Mesenchymal stem cell (in vitro differentiated cells and primary cell): ENCODE data around the gene RIMBP2.

ENCODE experiments used
- DNase-seq: peaks from one replicate; pipeline ENCODE4 v3.0.0-alpha.2; 2013
- H2AFZ ChIP-seq: one replicate; pipeline ENCODE4 v1.6.1; 2013; ENCODE audit warnings: low read depth, mild to moderate bottlenecking, control low read depth, inconsistent platforms, low read length, moderate library complexity
- H2AK5ac ChIP-seq: 2 replicates; pipeline ENCODE4 v1.6.1; 2013; ENCODE audit warnings: low read length, moderate library complexity, mild to moderate bottlenecking, inconsistent platforms; ENCODE audit not compliant: severe bottlenecking
- H2BK120ac ChIP-seq: one replicate; pipeline ENCODE4 v1.6.1; 2013; ENCODE audit warnings: low read depth, mild to moderate bottlenecking, inconsistent platforms, low read length, moderate library complexity
- H2BK12ac ChIP-seq, 2 experiments: one replicate each; pipeline ENCODE4 v1.6.1; 2013; ENCODE audit warnings: inconsistent platforms in 2 of 2, low read length in 2 of 2, mild to moderate bottlenecking in 2 of 2, moderate library complexity in 2 of 2, control low read depth in 1 of 2
- H2BK15ac ChIP-seq: one replicate; pipeline ENCODE4 v1.6.1; 2013; ENCODE audit warnings: mild to moderate bottlenecking, low read depth, inconsistent platforms; ENCODE audit not compliant: poor library complexity, severe bottlenecking
- H2BK5ac ChIP-seq: 2 replicates; pipeline ENCODE4 v1.6.1; 2013; ENCODE audit warnings: low read depth, mild to moderate bottlenecking, low read length, control low read depth, inconsistent platforms; ENCODE audit not compliant: poor library complexity, severe bottlenecking
- H3K14ac ChIP-seq, 2 experiments: one replicate each; pipeline ENCODE4 v1.6.1; 2013; ENCODE audit warnings: inconsistent platforms in 2 of 2, low read length in 2 of 2, control low read depth in 1 of 2, mild to moderate bottlenecking in 1 of 2, moderate library complexity in 1 of 2
- H3K18ac ChIP-seq, 2 experiments: one replicate each; pipeline ENCODE4 v1.6.1; 2013; ENCODE audit warnings: inconsistent platforms in 2 of 2, low read length in 2 of 2, control low read depth in 1 of 2, low read depth in 1 of 2, mild to moderate bottlenecking in 1 of 2
- H3K23ac ChIP-seq, 2 experiments: one replicate each; pipeline ENCODE4 v1.6.1; 2013; ENCODE audit warnings: inconsistent platforms in 2 of 2, low read length in 2 of 2, mild to moderate bottlenecking in 2 of 2, moderate library complexity in 2 of 2, control low read depth in 1 of 2
- H3K27ac ChIP-seq: 2 replicates; pipeline ENCODE4 v1.5.1; 2013; ENCODE audit warnings: mild to moderate bottlenecking, moderate library complexity, low read length, control low read depth, inconsistent platforms; ENCODE audit not compliant: poor library complexity, severe bottlenecking
- H3K27me3 ChIP-seq, 2 experiments: 2 replicates each; pipeline versions ENCODE4 v1.6.1 to v1.7.0; 2013; ENCODE audit warnings: low read length in 2 of 2, mild to moderate bottlenecking in 2 of 2, moderate library complexity in 2 of 2, control low read depth in 1 of 2, inconsistent platforms in 1 of 2; ENCODE audit not compliant: control insufficient read depth in 1 of 2, insufficient read depth in 1 of 2
- H3K36me3 ChIP-seq, 2 experiments: 2 replicates each; pipeline versions ENCODE4 v1.6.1 to v1.7.0; 2013; ENCODE audit warnings: low read length in 2 of 2, control low read depth in 1 of 2, inconsistent platforms in 1 of 2, low read depth in 1 of 2, mild to moderate bottlenecking in 1 of 2; ENCODE audit not compliant: insufficient read depth in 2 of 2, control insufficient read depth in 1 of 2
- H3K4ac ChIP-seq, 2 experiments: one replicate each; pipeline ENCODE4 v1.6.1; 2013; ENCODE audit warnings: inconsistent platforms in 2 of 2, low read length in 2 of 2, mild to moderate bottlenecking in 2 of 2, moderate library complexity in 2 of 2, control low read depth in 1 of 2, low read depth in 1 of 2
- H3K4me1 ChIP-seq: 2 replicates; pipeline ENCODE4 v1.6.1; 2013; ENCODE audit warnings: low read depth, low read length, control low read depth; ENCODE audit not compliant: control insufficient read depth, insufficient read depth
- H3K4me2 ChIP-seq: 2 replicates; pipeline ENCODE4 v1.6.1; 2013; ENCODE audit warnings: low read length, mild to moderate bottlenecking, inconsistent platforms; ENCODE audit not compliant: poor library complexity, severe bottlenecking
- H3K4me3 ChIP-seq, 2 experiments: 2 replicates each; pipeline versions ENCODE4 v1.5.1 to v1.7.0; 2013; ENCODE audit warnings: low read length in 2 of 2, mild to moderate bottlenecking in 2 of 2, control low read depth in 1 of 2, low read depth in 1 of 2; ENCODE audit not compliant: insufficient read depth in 1 of 2
- H3K79me1 ChIP-seq: replicated peaks from 2 replicates; pipeline ENCODE4 v1.6.1; 2013; ENCODE audit warnings: mild to moderate bottlenecking, control low read depth, low read length, inconsistent platforms; ENCODE audit not compliant: poor library complexity, severe bottlenecking
- H3K9ac ChIP-seq: 2 replicates; pipeline ENCODE4 v1.7.0; 2013; ENCODE audit warnings: mild to moderate bottlenecking, low read length, moderate library complexity
- H3K9me3 ChIP-seq: 2 replicates; pipeline ENCODE4 v1.7.0; 2013; ENCODE audit warnings: mild to moderate bottlenecking, low read length; ENCODE audit not compliant: control insufficient read depth
- H4K8ac ChIP-seq: one replicate; pipeline ENCODE4 v1.6.1; 2013; ENCODE audit warnings: inconsistent platforms, mild to moderate bottlenecking, low read length, moderate library complexity
- H4K91ac ChIP-seq: one replicate; pipeline ENCODE4 v1.6.1; 2013; ENCODE audit warnings: mild to moderate bottlenecking, low read length, inconsistent platforms
- WGBS: methylation state at CpG from one replicate; pipeline ENCODE4 v1.1.7; 2013; ENCODE audit warnings: mixed read lengths; 5-methylcytosine and 5-hydroxymethylcytosine counted together

RIMBP2 gene

GRCh38 chr12:130634866-130635265 lies 81.2 kb downstream of the RIMBP2 start:
- Histone ChIP-seq H3K4ac (no peak overlapping the region), H2BK15ac (no peak overlapping the region)
- WGBS: 83% methylated on average over 4 of the region's 4 CpGs

GRCh38 chr12:130633771-130634170 lies 82.3 kb downstream of the RIMBP2 start:
- Histone ChIP-seq H3K4me2 (no peak overlapping the region), H3K9me3 (no peaks in the 10 kb centered on the region), H3K27ac (no peak overlapping the region), H3K23ac (no peak overlapping the region), H3K36me3 (no peaks in the 10 kb centered on the region), H2AFZ (no peak overlapping the region), H2BK12ac (no peak overlapping the region), H3K9ac (no peak overlapping the region), H3K4me1 (no peaks in the 10 kb centered on the region), H2BK120ac (no peak overlapping the region), H2BK5ac (no peak overlapping the region), H2AK5ac (no peak overlapping the region), H3K18ac (no peak overlapping the region), H4K91ac (no peak overlapping the region), H3K27me3 (peaks cover 0 to 5% of the 10 kb centered on the region in 2 experiments), H3K14ac (no peak overlapping the region), H3K79me1 (no peaks in the 10 kb centered on the region), H3K4me3 (no peak overlapping the region), H3K4ac (no peak overlapping the region), H2BK15ac (no peak overlapping the region), H4K8ac (no peak overlapping the region)
- WGBS: 17% methylated on average over 17 of the region's 17 CpGs
- no peak for DNase-seq

More at GRCh38 chr12:130634866-130635265, 81.2 kb downstream of the RIMBP2 start:
- Histone ChIP-seq H2BK12ac (no peak overlapping the region), H3K27ac (no peak overlapping the region), H3K4me1 (no peaks in the 10 kb centered on the region), H2BK120ac (no peak overlapping the region), H3K9ac (no peak overlapping the region), H3K4me3 (no peak overlapping the region), H2AK5ac (no peak overlapping the region), H3K27me3 (peaks cover 0 to 5% of the 10 kb centered on the region in 2 experiments), H3K18ac (no peak overlapping the region), H3K14ac (no peak overlapping the region), H4K91ac (no peak overlapping the region), H3K23ac (no peak overlapping the region), H2AFZ (no peak overlapping the region), H4K8ac (no peak overlapping the region), H3K36me3 (no peaks in the 10 kb centered on the region), H3K9me3 (no peaks in the 10 kb centered on the region), H3K79me1 (no peaks in the 10 kb centered on the region), H3K4me2 (no peak overlapping the region), H2BK5ac (no peak overlapping the region)
- DNase-seq: no peak

- WGBS: 71% methylated on average over 5 of the region's 5 CpGs
- Histone ChIP-seq H3K9ac (no peak overlapping the region), H2BK5ac (no peak overlapping the region), H3K9me3 (peaks cover 3% of the 10 kb centered on the region), H3K23ac (no peak overlapping the region), H3K27me3 (peaks cover 0 to 5% of the 10 kb centered on the region in 2 experiments), H3K36me3 (no peaks in the 10 kb centered on the region), H3K79me1 (no peaks in the 10 kb centered on the region), H3K18ac (no peak overlapping the region), H4K8ac (no peak overlapping the region), H2AK5ac (no peak overlapping the region), H2BK15ac (no peak overlapping the region), H2BK12ac (no peak overlapping the region), H3K27ac (no peak overlapping the region), H3K4me1 (no peaks in the 10 kb centered on the region), H3K4me3 (no peak overlapping the region), H2AFZ (no peak overlapping the region), H4K91ac (no peak overlapping the region), H2BK120ac (no peak overlapping the region), H3K4ac (no peak overlapping the region), H3K4me2 (no peak overlapping the region), H3K14ac (no peak overlapping the region)
- no peak for DNase-seq
Measured at GRCh38 chr12:130632642-130633041, 83.5 kb downstream of the RIMBP2 start.

GRCh38 chr12:130628304-130628703 lies 87.8 kb downstream of the RIMBP2 start:
- Histone ChIP-seq H3K23ac (no peak overlapping the region), H3K4me2 (no peak overlapping the region), H3K4me1 (no peaks in the 10 kb centered on the region), H3K9me3 (peaks cover 19% of the 10 kb centered on the region), H3K18ac (no peak overlapping the region), H4K8ac (no peak overlapping the region), H3K79me1 (no peaks in the 10 kb centered on the region), H3K4me3 (no peak overlapping the region), H3K36me3 (no peaks in the 10 kb centered on the region), H2BK12ac (no peak overlapping the region), H2BK120ac (no peak overlapping the region), H2AFZ (no peak overlapping the region), H3K9ac (no peak overlapping the region), H3K14ac (no peak overlapping the region), H2AK5ac (no peak overlapping the region), H4K91ac (no peak overlapping the region), H2BK15ac (no peak overlapping the region), H2BK5ac (no peak overlapping the region), H3K27ac (no peak overlapping the region), H3K27me3 (peaks cover 0 to 2% of the 10 kb centered on the region in 2 experiments), H3K4ac (no peak overlapping the region)
- no peak for DNase-seq
- 67% methylated on average over 5 of the region's 5 CpGs for WGBS
